IMR-90 (cell line): ENCODE data around the gene RAB40A. TPM values are rescaled to one million over a fixed set of nuclear protein-coding genes. Genes with fewer than 3 reads are reported as not detected.
A peak's percentile ranks its signal among the peaks of the same experiment; 100 is the strongest.

Experiments used
- ATAC-seq: fragments of 200-7000 bp; cut with Tn5 transposase; 2 replicates; pipeline ENCODE4 v1.9.1; 2020; ENCODE audit warnings: low read depth, mild to moderate bottlenecking, moderate library complexity
- BruUV-seq: library from RNA; stranded (reverse); fragments of 400-500 nt; replicated peaks from 2 replicates; lab custom pipeline; 2021; lab: Mats Ljungman, UMichigan
- CTCF ChIA-PET: fragments of 300-600 bp; formaldehyde crosslinking; extraction: SDS; loops from one replicate; lab custom pipeline; 2021; ENCODE audit warnings: antibody characterized with exemption; lab: Yijun Ruan, JAX
- POLR2A ChIA-PET: fragments of 300-600 bp; sonication (Branson Sonifier 250); formaldehyde crosslinking; loops from one replicate; lab custom pipeline; 2022; ENCODE audit warnings: antibody characterized with exemption; ENCODE audit not compliant: unreplicated experiment; lab: Charles Lee
- DNase-seq: peaks from one replicate; pipeline ENCODE4 v3.0.0; 2013
- H2AFZ ChIP-seq: replicated peaks from 2 replicates; pipeline ENCODE3; 2013; ENCODE audit warnings: low read length, mild to moderate bottlenecking; ENCODE audit not compliant: poor library complexity
- H2AK5ac ChIP-seq: 2 replicates; pipeline ENCODE4 v1.6.1; 2013; ENCODE audit warnings: low read depth, low read length, inconsistent platforms
- H2AK9ac ChIP-seq: replicated peaks from 2 replicates; pipeline ENCODE3; 2013; ENCODE audit warnings: mild to moderate bottlenecking, low read depth, low read length, moderate library complexity; ENCODE audit not compliant: poor library complexity
- H2BK120ac ChIP-seq: 2 replicates; pipeline ENCODE4 v1.6.1; 2013; ENCODE audit warnings: low read depth, low read length, inconsistent platforms
- H2BK15ac ChIP-seq: 3 replicates; pipeline ENCODE4 v1.6.1; 2013; ENCODE audit warnings: low read depth, low read length, inconsistent platforms
- H2BK20ac ChIP-seq: 2 replicates; pipeline ENCODE4 v1.6.1; 2013; ENCODE audit warnings: low read depth, mild to moderate bottlenecking, inconsistent platforms, low read length, moderate library complexity
- H2BK5ac ChIP-seq: 2 replicates; pipeline ENCODE4 v1.6.1; 2013; ENCODE audit warnings: mild to moderate bottlenecking, low read depth, low read length, inconsistent platforms; ENCODE audit not compliant: poor library complexity, severe bottlenecking
- H3K14ac ChIP-seq: replicated peaks from 2 replicates; pipeline ENCODE4 v1.6.1; 2013; ENCODE audit warnings: low read depth, low read length, inconsistent platforms
- H3K18ac ChIP-seq: 2 replicates; pipeline ENCODE4 v1.6.1; 2013; ENCODE audit warnings: low read depth, low read length, control low read depth
- H3K23ac ChIP-seq: 2 replicates; pipeline ENCODE4 v1.6.1; 2013; ENCODE audit warnings: low read depth, low read length, inconsistent platforms
- H3K27ac ChIP-seq: 2 replicates; pipeline ENCODE4 v1.5.1; 2013; ENCODE audit warnings: mild to moderate bottlenecking, control low read depth, low read length; ENCODE audit not compliant: insufficient read depth
- H3K27me3 ChIP-seq: 2 replicates; pipeline ENCODE4 v1.6.1; 2013; ENCODE audit warnings: low read length; ENCODE audit not compliant: control insufficient read depth, insufficient read depth
- H3K36me3 ChIP-seq: 2 replicates; pipeline ENCODE4 v1.6.1; 2013; ENCODE audit warnings: low read length, mixed read lengths; ENCODE audit not compliant: control insufficient read depth, insufficient read depth
- H3K4ac ChIP-seq: 2 replicates; pipeline ENCODE4 v1.6.1; 2013; ENCODE audit warnings: low read depth, low read length, inconsistent platforms
- H3K4me1 ChIP-seq: 2 replicates; pipeline ENCODE4 v1.6.1; 2013; ENCODE audit warnings: low read length, mixed read lengths; ENCODE audit not compliant: control insufficient read depth, insufficient read depth
- H3K4me2 ChIP-seq: 2 replicates; pipeline ENCODE4 v1.6.1; 2013; ENCODE audit warnings: low read depth, mild to moderate bottlenecking, control low read depth, low read length, moderate library complexity
- H3K4me3 ChIP-seq: 2 replicates; pipeline ENCODE4 v1.5.1; 2013; ENCODE audit warnings: low read depth, mild to moderate bottlenecking, control low read depth, low read length, moderate library complexity; ENCODE audit not compliant: insufficient read depth
- H3K56ac ChIP-seq: 2 replicates; pipeline ENCODE4 v1.6.1; 2013; ENCODE audit warnings: low read length, inconsistent platforms; ENCODE audit not compliant: insufficient read depth; ENCODE audit errors: extremely low read depth
- H3K79me1 ChIP-seq, 2 experiments: 2 replicates each; pipeline ENCODE4 v1.6.1; 2013; ENCODE audit warnings: low read length in 2 of 2, inconsistent platforms in 1 of 2, low read depth in 1 of 2
- H3K9ac ChIP-seq: 2 replicates; pipeline ENCODE4 v1.6.1; 2013; ENCODE audit warnings: low read depth, low read length, control low read depth
- H3K9me1 ChIP-seq: 2 replicates; pipeline ENCODE4 v1.6.1; 2013; ENCODE audit warnings: low read length, inconsistent platforms; ENCODE audit not compliant: insufficient read depth
- H3K9me3 ChIP-seq: 2 replicates; pipeline ENCODE4 v1.6.1; 2013; ENCODE audit warnings: low read length; ENCODE audit not compliant: control insufficient read depth, insufficient read depth
- H4K20me1 ChIP-seq: 2 replicates; pipeline ENCODE4 v1.6.1; 2013; ENCODE audit warnings: low read length, inconsistent platforms; ENCODE audit not compliant: insufficient read depth
- H4K5ac ChIP-seq: 2 replicates; pipeline ENCODE4 v1.6.1; 2013; ENCODE audit warnings: mild to moderate bottlenecking, low read depth, low read length, control low read depth
- H4K8ac ChIP-seq, 2 experiments: 2 replicates each; pipeline ENCODE4 v1.6.1; 2013; ENCODE audit warnings: low read depth in 2 of 2, low read length in 2 of 2, control low read depth in 1 of 2, inconsistent platforms in 1 of 2
- H4K91ac ChIP-seq: 2 replicates; pipeline ENCODE4 v1.6.1; 2013; ENCODE audit warnings: low read depth, low read length, inconsistent platforms; ENCODE audit not compliant: insufficient read depth
- CEBPB ChIP-seq: IDR thresholded peaks from 2 replicates; pipeline ENCODE4 v1.6.1; 2012; ENCODE audit warnings: low read depth, low read length, improper control_type of control experiment
- NFE2L2 ChIP-seq: fragments of 150-350 bp; IDR thresholded peaks from 2 replicates; pipeline ENCODE4 v1.6.1; 2016; ENCODE audit warnings: low read depth, mild to moderate bottlenecking, low read length
- RAD21 ChIP-seq: IDR thresholded peaks from 2 replicates; pipeline ENCODE4 v1.6.1; 2012; ENCODE audit warnings: low read length, improper control_type of control experiment
- RCOR1 ChIP-seq: IDR thresholded peaks from 2 replicates; pipeline ENCODE4 v1.6.1; 2012; ENCODE audit warnings: mild to moderate bottlenecking, low read length, improper control_type of control experiment; ENCODE audit not compliant: insufficient replicate concordance
- dilution Hi-C: fragments of 300-500 bp; cut with HindIII; formaldehyde crosslinking; loops from one replicate; pipeline ENCODE4 v1.14.3; 2018; ENCODE audit warnings: low sequenced_read_pairs; ENCODE audit not compliant: unreplicated experiment
- in situ Hi-C: fragments of 300-500 bp; cut with MboI; formaldehyde crosslinking; loops from 3 replicates; pipeline ENCODE4 v1.14.3; 2019; ENCODE audit warnings: low sequenced_read_pairs, inconsistent platforms, mixed read lengths
- intact Hi-C: fragments of 100-400 bp; cut with micrococcal nuclease; formaldehyde crosslinking; loops from 2 replicates; pipeline ENCODE4 v1.10.0; 2022
- polyA plus RNA-seq, 3 experiments: library from polyadenylated mRNA; depleted of rRNA; stranded (reverse); fragments of >200 nt; gene quantifications; 2 replicates each; pipeline ENCODE4 v1.2.3, GENCODE V29; 2012; ENCODE audit warnings: low replicate concordance in 1 of 3
- total RNA-seq: library from RNA; depleted of rRNA; stranded (reverse); fragments of >200 nt; gene quantifications from 2 replicates; pipeline ENCODE4 v1.2.3, GENCODE V29; 2012

RAB40A gene
- total and polyA plus RNA-seq, 2 of the 4 experiments (the other 2 are of a cell fraction): under 0.01 to 0.26 TPM

DNA sequence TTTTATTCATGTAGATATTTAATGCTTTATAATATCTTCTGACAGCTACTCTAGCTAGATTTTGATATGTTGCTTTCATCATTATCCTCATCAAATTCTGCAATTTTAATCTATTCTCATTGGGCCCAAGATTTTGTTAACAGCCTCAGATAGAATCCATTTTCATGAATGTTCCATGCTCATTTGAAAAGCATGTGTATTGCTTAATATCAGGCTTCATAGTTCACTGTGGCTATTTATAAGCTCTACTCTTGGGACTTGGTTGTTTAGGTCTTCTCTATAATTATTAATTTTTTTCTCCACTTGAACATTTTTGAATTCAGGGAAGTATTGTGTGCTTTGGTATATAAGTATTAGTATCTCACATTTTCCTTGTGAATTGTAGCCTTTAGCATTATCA, 41.8 kb downstream of the RAB40A start:
- Histone ChIP-seq H3K9me3 (no peaks in the 10 kb centered on the region), H3K14ac (no peak overlapping the region), H3K79me1 (no peaks in the 10 kb centered on the region), H2AFZ (no peak overlapping the region), H2BK15ac (no peak overlapping the region), H4K8ac (no peak overlapping the region), H3K9me1 (no peaks in the 10 kb centered on the region), H3K56ac (no peak overlapping the region), H3K27ac (no peak overlapping the region), H3K23ac (no peak overlapping the region), H3K4me2 (no peak overlapping the region), H2BK20ac (no peak overlapping the region), H2AK9ac (no peak overlapping the region), H4K20me1 (no peaks in the 10 kb centered on the region), H3K27me3 (peaks cover 1% of the 10 kb centered on the region), H3K4ac (no peak overlapping the region), H3K9ac (no peak overlapping the region), H3K36me3 (no peaks in the 10 kb centered on the region), H2BK5ac (no peak overlapping the region), H4K91ac (no peak overlapping the region), H4K5ac (no peak overlapping the region), H3K4me3 (no peak overlapping the region), H2BK120ac (no peak overlapping the region), H3K18ac (no peak overlapping the region), H2AK5ac (no peak overlapping the region), H3K4me1 (no peaks in the 10 kb centered on the region)
- CTCF ChIA-PET: interaction anchor here (1.6 kb wide), 1 partner anchor 12 kb away, joined by 9 read pairs; no protein-coding TSS in a partner anchor
- DNase-seq: peak; percentile 42
- no TSS peak for BruUV-seq
- ATAC-seq: peak; percentile 54
- in situ Hi-C loops (no loop called here), intact Hi-C loops (no loop called here), dilution Hi-C loops (no loop called here)
- POLR2A ChIA-PET: no interaction called here
- TF ChIP-seq RCOR1: no peak
- no peak for TF ChIP-seq NFE2L2
- TF ChIP-seq RAD21: no peak
- peak; percentile 85 for TF ChIP-seq CEBPB
